HepG2 (cell line): Measurements from ENCODE around the gene THSD4. TPM values are rescaled to one million over a fixed set of nuclear protein-coding genes. Genes with fewer than 3 reads are reported as not detected.

Experiments used
- ATAC-seq: fragments of 200-7000 bp; cut with Tn5 transposase; 3 replicates; pipeline ENCODE4 v1.9.1; 2020; ENCODE audit warnings: mild to moderate bottlenecking, moderate library complexity
- BruUV-seq: library from RNA; stranded (reverse); fragments of 400-500 nt; replicated peaks from 2 replicates; lab custom pipeline; 2021; lab: Mats Ljungman, UMichigan
- CTCF ChIA-PET: fragments of 300-600 bp; formaldehyde crosslinking; extraction: SDS; loops from one replicate; lab custom pipeline; 2021; ENCODE audit warnings: low total read pairs, inconsistent platforms, low intra/inter-chr PET ratio; lab: Yijun Ruan, JAX
- POLR2A ChIA-PET: fragments of 350-600 bp; sonication (Branson Sonifier 250); formaldehyde crosslinking; loops from one replicate; lab custom pipeline; 2020; ENCODE audit warnings: antibody characterized with exemption, inconsistent platforms; lab: Yijun Ruan, JAX
- DNase-seq: peaks from one replicate; pipeline ENCODE4 v3.0.0-alpha.2; 2015; ENCODE audit warnings: low spot score
- FAIRE-seq: peaks from 3 replicates; lab custom pipeline; 2011; peaks lifted over from hg19 to GRCh38; lab: Jason Lieb, UNC
- H2AFZ ChIP-seq: one replicate; pipeline ENCODE4 v1.6.1; 2011; ENCODE audit warnings: low read length, inconsistent platforms
- H3K27ac ChIP-seq: fragments of 300-600 bp; 3 replicates; pipeline ENCODE4 v1.8.0; 2011; ENCODE audit warnings: mixed run types, mild to moderate bottlenecking, mixed read lengths, low read length, inconsistent platforms; ENCODE audit not compliant: insufficient read depth; ENCODE audit errors: extremely low read length
- H3K27me3 ChIP-seq, 2 experiments: fragments of 200-600 bp in 1 of 2; 2 replicates in 1 of 2; 3 replicates in 1 of 2; pipeline versions ENCODE4 v1.6.0 to v1.8.0; 2011; ENCODE audit warnings: low read length in 2 of 2, mild to moderate bottlenecking in 2 of 2, moderate library complexity in 2 of 2, inconsistent platforms in 1 of 2; ENCODE audit not compliant: insufficient read depth in 2 of 2, control insufficient read depth in 1 of 2
- H3K36me3 ChIP-seq, 2 experiments: fragments of 200-600 bp in 1 of 2; replicated peaks in 1 of 2; 2 replicates in 1 of 2; 3 replicates in 1 of 2; pipeline versions ENCODE4 v1.5.1 to v1.8.0; 2011; ENCODE audit warnings: low read length in 2 of 2, inconsistent platforms in 1 of 2; ENCODE audit not compliant: insufficient read depth in 2 of 2, control insufficient read depth in 1 of 2
- H3K4me1 ChIP-seq: 2 replicates; pipeline ENCODE4 v1.5.1; 2012; ENCODE audit warnings: low read length, inconsistent platforms; ENCODE audit not compliant: insufficient read depth
- H3K4me2 ChIP-seq: 2 replicates; pipeline ENCODE4 v1.6.0; 2011; ENCODE audit warnings: low read depth, low read length, inconsistent platforms
- H3K4me3 ChIP-seq, 3 experiments: fragments of 200-600 bp in 1 of 3; sonication (generic), shearing (Covaris generic) in 1 of 3; replicated peaks in 1 of 3; 2 replicates each; pipeline ENCODE4 v1.5.1; 2011 to 2016; ENCODE audit warnings: low read length in 3 of 3, inconsistent platforms in 2 of 3, low read depth in 2 of 3, mild to moderate bottlenecking in 2 of 3, control low read depth in 1 of 3, mixed read lengths in 1 of 3; ENCODE audit not compliant: insufficient read depth in 1 of 3
- H3K79me2 ChIP-seq: one replicate; pipeline ENCODE4 v1.6.1; 2011; ENCODE audit warnings: low read length, inconsistent platforms; ENCODE audit not compliant: insufficient read depth
- H3K9ac ChIP-seq: 2 replicates; pipeline ENCODE4 v1.6.0; 2011; ENCODE audit warnings: mild to moderate bottlenecking, low read depth, low read length, inconsistent platforms; ENCODE audit not compliant: insufficient read depth
- H3K9me3 ChIP-seq: 2 replicates; pipeline ENCODE4 v1.5.1; 2012; ENCODE audit warnings: mild to moderate bottlenecking, low read length
- H4K20me1 ChIP-seq: 2 replicates; pipeline ENCODE4 v1.6.0; 2011; ENCODE audit warnings: inconsistent platforms, mild to moderate bottlenecking, low read length, moderate library complexity; ENCODE audit not compliant: insufficient read depth
- FIP1L1 ChIP-seq: fragments of 200-400 bp; formaldehyde crosslinking; IDR thresholded peaks from 2 replicates; pipeline ENCODE4 v1.6.1; 2018; ENCODE audit warnings: low read depth, mild to moderate bottlenecking, low read length, moderate library complexity, borderline replicate concordance; ENCODE audit not compliant: insufficient read depth
- GMEB2 ChIP-seq: IDR thresholded peaks from 2 replicates; pipeline ENCODE4 v1.6.1; 2016; ENCODE audit warnings: missing biosample characterization, missing genetic modification reagents, low read depth
- HHEX ChIP-seq: IDR thresholded peaks from 2 replicates; pipeline ENCODE4 v1.6.1; 2016; ENCODE audit warnings: control low read depth
- HNRNPH1 ChIP-seq: fragments of 200-400 bp; formaldehyde crosslinking; optimal IDR thresholded peaks from 2 replicates; pipeline ENCODE3; 2017; ENCODE audit warnings: mild to moderate bottlenecking, low read depth, low read length
- HOXD1 ChIP-seq: sonication (generic); formaldehyde crosslinking; IDR thresholded peaks from 2 replicates; pipeline ENCODE4 v1.5.0; 2020; ENCODE audit warnings: missing genetic modification reagents
- MAZ ChIP-seq, 2 experiments: sonication (generic) in 1 of 2; formaldehyde crosslinking in 1 of 2; IDR thresholded peaks; 2 replicates each; pipeline versions ENCODE4 v1.5.0 to v1.6.1; 2012 to 2020; ENCODE audit warnings: low read depth in 2 of 2, mild to moderate bottlenecking in 2 of 2, borderline replicate concordance in 1 of 2, improper control_type of control experiment in 1 of 2, low read length in 1 of 2, missing genetic modification reagents in 1 of 2, moderate library complexity in 1 of 2
- NFAT5 ChIP-seq: sonication (generic); formaldehyde crosslinking; IDR thresholded peaks from 2 replicates; pipeline ENCODE4 v1.4.0; 2020; ENCODE audit warnings: missing genetic modification reagents
- NFYB ChIP-seq: sonication (generic); formaldehyde crosslinking; IDR thresholded peaks from 2 replicates; pipeline ENCODE4 v1.4.0; 2020; ENCODE audit warnings: missing genetic modification reagents
- SKIL ChIP-seq: sonication (generic); formaldehyde crosslinking; IDR thresholded peaks from 2 replicates; pipeline ENCODE4 v1.8.0; 2022; ENCODE audit warnings: missing genetic modification reagents, mild to moderate bottlenecking, moderate library complexity, borderline replicate concordance
- SYNCRIP ChIP-seq: fragments of 200-400 bp; formaldehyde crosslinking; IDR thresholded peaks from 2 replicates; pipeline ENCODE4 v1.6.1; 2018; ENCODE audit warnings: mild to moderate bottlenecking, low read depth, low read length; ENCODE audit not compliant: insufficient read depth
- WGBS: methylation state at CpG from one replicate; pipeline ENCODE4 v1.1.6; 2017; ENCODE audit warnings: low lambda C conversion rate; 5-methylcytosine and 5-hydroxymethylcytosine counted together
- in situ Hi-C: cut with HindIII; loops from 2 replicates; pipeline ENCODE4 v1.10.0; 2017; ENCODE audit warnings: low pct_unique_long_range_greater_than_20kb; ENCODE audit not compliant: extremely low pct_ligation_motif_present
- intact Hi-C: fragments of 100-400 bp; cut with micrococcal nuclease; formaldehyde crosslinking; loops from one replicate; pipeline ENCODE4 v1.10.0; 2022; ENCODE audit not compliant: unreplicated experiment
- polyA plus RNA-seq, 8 experiments: library from polyadenylated mRNA; depleted of rRNA in 3 of 8; stranded (reverse) in 7 of 8; unstranded in 1 of 8; fragments of >200 nt; fragmentation: Illumina TruSeq in 4 of 8; extraction: Trizol in 4 of 8; gene quantifications; 2 replicates each; pipeline versions ENCODE4 v1.2.1 to v1.2.3, GENCODE V29; 2011 to 2016; ENCODE audit warnings: low read depth in 4 of 8, missing spikeins in 1 of 8, mixed read lengths in 1 of 8; ENCODE audit not compliant: insufficient read depth in 1 of 8
- total RNA-seq, 5 experiments: library from RNA; depleted of rRNA; stranded (reverse); fragments of >200 nt; fragmentation: Illumina TruSeq; extraction: Trizol; gene quantifications; 2 replicates each; pipeline ENCODE4 v1.2.3, GENCODE V29; 2016; ENCODE audit warnings: low read depth in 1 of 5
- TF ChIP-seq, protein P1 (sequence below): IDR thresholded peaks from 2 replicates; pipeline ENCODE4 v1.6.1; 2016; ENCODE audit warnings: missing genetic modification reagents, missing compliant biosample characterization

THSD4 gene
- total and polyA plus RNA-seq, 2 of the 13 experiments (the other 11 are each of a cell fraction or from before 2014, with no cell fraction given), result 0.07 to 0.21 TPM

DNA sequence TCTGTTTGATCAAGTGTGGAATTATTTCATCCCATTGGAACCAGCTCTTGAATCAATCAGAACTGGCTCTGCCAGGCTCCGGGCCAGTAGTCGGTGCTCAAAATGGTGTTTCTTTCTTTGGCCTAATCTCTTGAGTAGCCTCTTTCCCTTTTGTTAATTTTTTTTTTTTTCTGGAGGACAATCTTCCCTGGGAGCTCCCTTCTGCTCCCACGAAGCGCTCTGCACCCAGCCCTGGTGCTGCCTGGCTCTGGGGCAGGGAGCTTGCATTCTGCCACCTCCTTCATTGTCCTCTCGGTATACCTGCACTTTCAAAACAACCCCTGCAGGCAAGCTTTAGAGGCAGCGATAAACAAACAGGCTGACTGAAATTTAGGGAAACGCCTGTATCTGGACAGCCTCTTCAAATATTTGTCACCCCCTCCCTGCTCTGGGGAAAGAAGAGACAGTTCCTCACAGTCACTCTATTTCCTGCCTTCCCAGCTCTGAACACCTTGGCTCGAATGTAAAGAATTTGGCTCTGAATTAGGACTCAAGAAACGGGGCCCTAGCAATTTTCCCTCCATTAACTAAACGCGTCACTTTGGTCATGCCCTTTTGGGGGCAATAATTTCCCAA lies 1.1 kb upstream of the THSD4 start:
- H3K9ac ChIP-seq, result no peak overlapping the region
- H3K79me2 ChIP-seq, result no peaks in the 10 kb centered on the region
- FAIRE-seq (no peak), DNase-seq (no peak), ATAC-seq (no peak)
- no peak overlapping the region for H3K27ac ChIP-seq
- no peak overlapping the region for H3K4me3 ChIP-seq
- 56% methylated on average over 11 of the region's 11 CpGs for WGBS
- H3K36me3 ChIP-seq, result no peaks in the 10 kb centered on the region
- ChIA-PET CTCF (interaction anchor here (2.6 kb wide), 1 partner anchor 327 kb away, joined by 42 read pairs; no protein-coding TSS in a partner anchor), POLR2A (no interaction called here)
- H3K4me1 ChIP-seq, result no peaks in the 10 kb centered on the region
- intact Hi-C loops (no loop called here), in situ Hi-C loops (loop anchor here (10.0 kb wide), 1 partner anchor 691 kb away; no protein-coding TSS in a partner anchor)
- BruUV-seq, result no TSS peak
- no peaks in the 10 kb centered on the region for H4K20me1 ChIP-seq
- no peak overlapping the region for H3K4me2 ChIP-seq
- peaks cover 0 to 15% of the 10 kb centered on the region in 2 experiments; a peak in 4 of 5 replicates for H3K27me3 ChIP-seq
- no peaks in the 10 kb centered on the region for H3K9me3 ChIP-seq
- no peak overlapping the region for H2AFZ ChIP-seq
- TF ChIP-seq SYNCRIP (no peak), HOXD1 (CRISPR knock-in tag) (no peak), MAZ (IDR thresholded peaks at IDR 0.05; ENCODE audit: borderline replicate concordance, low read depth, low read length) (no peak), MAZ (CRISPR knock-in tag; IDR thresholded peaks at IDR 0.05; ENCODE audit: low read depth) (no peak), GMEB2 (CRISPR knock-in tag) (no peak), HNRNPH1 (no peak), FIP1L1 (no peak), NFYB (CRISPR knock-in tag) (no peak), NFAT5 (CRISPR knock-in tag) (no peak), HHEX (no peak), SKIL (no peak)
- TF ChIP-seq, protein P1, sequence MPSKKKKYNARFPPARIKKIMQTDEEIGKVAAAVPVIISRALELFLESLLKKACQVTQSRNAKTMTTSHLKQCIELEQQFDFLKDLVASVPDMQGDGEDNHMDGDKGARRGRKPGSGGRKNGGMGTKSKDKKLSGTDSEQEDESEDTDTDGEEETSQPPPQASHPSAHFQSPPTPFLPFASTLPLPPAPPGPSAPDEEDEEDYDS, result no peak
